ENCODE results near the gene MCHR1. TPM values are rescaled to one million over a fixed set of nuclear protein-coding genes. Genes with fewer than 3 reads are reported as not detected.
"Not testable (repeated sequence)": the region's sequence is repeated elsewhere in the genome, so short reads cannot be mapped to it uniquely, and the experiment has no call there.

Gene MCHR1
- total and polyA plus RNA-seq, 2 experiments from 2014 or later = 0.11 to 0.65 TPM

GRCh38 chr22:40673017-40673416 is 6.3 kb upstream of the MCHR1 start:
- no peaks in the 10 kb centered on the region for H3K27me3 ChIP-seq (replicated peaks; ENCODE audit: insufficient read depth)
- no peaks in the 10 kb centered on the region for H4K20me1 ChIP-seq (ENCODE audit: insufficient read depth)
- no peaks in the 10 kb centered on the region for H3K79me2 ChIP-seq (ENCODE audit: insufficient read depth)
- TF ChIP-seq EZH2phosphoT487 (IDR thresholded peaks at IDR 0.05; ENCODE audit: insufficient read depth, low read depth) = no peak
- TF ChIP-seq EZH2 (IDR thresholded peaks at IDR 0.05; ENCODE audit: insufficient read depth, poor library complexity, severe bottlenecking) = no peak
- no peaks in the 10 kb centered on the region for H3K36me3 ChIP-seq (ENCODE audit: low read depth)
- no peak overlapping the region for H3K4me2 ChIP-seq (ENCODE audit: unreplicated experiment)
- no peaks in the 10 kb centered on the region for H3F3A ChIP-seq (ENCODE audit: insufficient read depth)
- WGBS, 2 experiments (ENCODE audit: low coverage in 1 of 2, low lambda C conversion rate in 2 of 2, missing lambda C conversion rate in 2 of 2) = 63 to 79% methylated on average over 4 of the region's 4 CpGs
- H3K4me3 ChIP-seq = no peak overlapping the region
- H3K4me1 ChIP-seq (ENCODE audit: insufficient read depth) = 0 out of 2 replicates have a peak, but pooled peaks cover 7% of the 10 kb centered on the region
- H3K9ac ChIP-seq = no peak overlapping the region
- no peak overlapping the region for H2AFZ ChIP-seq
- H3K27ac ChIP-seq = no peak overlapping the region
- DNase-seq = no peak
- no peaks in the 10 kb centered on the region for H3K9me3 ChIP-seq (ENCODE audit: low read depth)
- in situ Hi-C loops (cut with MboI) = no loop called here
- H3K9me2 ChIP-seq (ENCODE audit: insufficient read depth) = no peaks in the 10 kb centered on the region

DNA sequence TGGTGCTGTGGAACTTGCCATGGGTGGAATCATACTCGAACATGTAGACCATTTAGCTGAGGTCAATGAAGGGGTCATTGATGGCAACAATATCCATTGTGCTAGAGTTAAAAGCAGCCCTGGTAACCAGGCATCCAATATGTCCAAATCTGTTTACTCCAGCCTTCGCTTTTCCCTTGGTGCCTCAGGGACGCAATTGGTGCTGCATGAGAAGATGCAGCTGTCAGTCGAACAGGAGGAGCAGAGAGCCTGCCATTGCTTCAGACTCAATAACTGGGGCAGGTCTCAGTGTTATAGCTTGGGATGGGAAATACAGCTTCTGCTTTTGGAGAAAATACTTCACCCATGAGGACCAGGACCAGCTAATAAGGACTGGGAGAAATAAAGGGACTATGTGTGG is 5.0 kb upstream of the MCHR1 start:
- Histone ChIP-seq H3K4me1 (ENCODE audit: insufficient read depth) (peaks cover 6% of the 10 kb centered on the region; the same call in 1 of the 2 replicates), H3K9me2 (ENCODE audit: insufficient read depth) (no peaks in the 10 kb centered on the region), H3K27ac (no peak overlapping the region), H3K36me3 (ENCODE audit: low read depth) (no peaks in the 10 kb centered on the region), H3K4me3 (no peak overlapping the region), H3K4me2 (ENCODE audit: unreplicated experiment) (no peak overlapping the region), H3K27me3 (replicated peaks; ENCODE audit: insufficient read depth) (no peaks in the 10 kb centered on the region), H2AFZ (no peak overlapping the region), H3K9ac (no peak overlapping the region), H3K79me2 (ENCODE audit: insufficient read depth) (no peaks in the 10 kb centered on the region), H3K9me3 (ENCODE audit: low read depth) (no peaks in the 10 kb centered on the region), H4K20me1 (ENCODE audit: insufficient read depth) (no peaks in the 10 kb centered on the region), H3F3A (ENCODE audit: insufficient read depth) (no peaks in the 10 kb centered on the region)
- DNase-seq = no peak
- no peak for TF ChIP-seq EZH2 (IDR thresholded peaks at IDR 0.05; ENCODE audit: insufficient read depth, poor library complexity, severe bottlenecking)
- TF ChIP-seq EZH2phosphoT487 (IDR thresholded peaks at IDR 0.05; ENCODE audit: insufficient read depth, low read depth) = no peak
- WGBS, 2 experiments (ENCODE audit: low coverage in 1 of 2, low lambda C conversion rate in 2 of 2, missing lambda C conversion rate in 2 of 2) = 77 to 81% methylated on average over 4 of the region's 4 CpGs
- in situ Hi-C loops (cut with MboI) = no loop called here

GRCh38 chr22:40676166-40676565 is 3.1 kb upstream of the MCHR1 start:
- H3K27me3 ChIP-seq (replicated peaks; ENCODE audit: insufficient read depth); H3K9me3 ChIP-seq (ENCODE audit: low read depth); H4K20me1 ChIP-seq (ENCODE audit: insufficient read depth); H3K79me2 ChIP-seq (ENCODE audit: insufficient read depth); H3K9me2 ChIP-seq (ENCODE audit: insufficient read depth); H2AFZ ChIP-seq; in situ Hi-C loops (cut with MboI); H3K36me3 ChIP-seq (ENCODE audit: low read depth); H3K4me3 ChIP-seq; H3K4me2 ChIP-seq (ENCODE audit: unreplicated experiment); H3K27ac ChIP-seq; H3F3A ChIP-seq (ENCODE audit: insufficient read depth); DNase-seq; H3K9ac ChIP-seq: not testable (repeated sequence)
- H3K4me1 ChIP-seq (ENCODE audit: insufficient read depth) = peaks cover 12% of the 10 kb centered on the region
- 90 to 95% methylated on average over 4 of the region's 4 CpGs for WGBS, 2 experiments (ENCODE audit: low coverage in 1 of 2, low lambda C conversion rate in 2 of 2, missing lambda C conversion rate in 2 of 2)

- Histone ChIP-seq H3K9me3 (ENCODE audit: low read depth) (no peaks in the 10 kb centered on the region), H3F3A (ENCODE audit: insufficient read depth) (no peaks in the 10 kb centered on the region), H3K36me3 (ENCODE audit: low read depth) (no peaks in the 10 kb centered on the region), H3K9me2 (ENCODE audit: insufficient read depth) (no peaks in the 10 kb centered on the region), H3K9ac (no peak overlapping the region), H3K27ac (no peak overlapping the region), H3K4me3 (no peak overlapping the region), H3K4me1 (ENCODE audit: insufficient read depth) (peaks cover 12% of the 10 kb centered on the region), H3K27me3 (replicated peaks; ENCODE audit: insufficient read depth) (no peaks in the 10 kb centered on the region), H4K20me1 (ENCODE audit: insufficient read depth) (no peaks in the 10 kb centered on the region), H2AFZ (no peak overlapping the region), H3K4me2 (ENCODE audit: unreplicated experiment) (no peak overlapping the region), H3K79me2 (ENCODE audit: insufficient read depth) (no peaks in the 10 kb centered on the region)
- WGBS, 2 experiments (ENCODE audit: low coverage in 1 of 2, low lambda C conversion rate in 2 of 2, missing lambda C conversion rate in 2 of 2) = 93 to 100% methylated on average over 2 to 3 of the region's 3 CpGs
- in situ Hi-C loops (cut with MboI) = no loop called here
- no peak for DNase-seq
- no peak for TF ChIP-seq EZH2phosphoT487 (IDR thresholded peaks at IDR 0.05; ENCODE audit: insufficient read depth, low read depth)
These were observed 2.6 kb upstream of the MCHR1 start for GRCh38 chr22:40676644-40677043.
